HFF-Myc (cell line): ENCODE measurements around the gene FOXJ1.

Experiments used
- DNase-seq: peaks from one replicate; pipeline ENCODE4 v3.0.0-alpha.2; 2011; ENCODE audit warnings: low read depth; ENCODE audit errors: extremely low read depth
- H3K4me3 ChIP-seq: replicated peaks from 2 replicates; pipeline ENCODE4 v1.5.1; 2011; ENCODE audit warnings: low read depth, mild to moderate bottlenecking, control low read depth, low read length
- CTCF ChIP-seq: IDR thresholded peaks from 2 replicates; pipeline ENCODE4 v1.5.1; 2012; ENCODE audit warnings: mild to moderate bottlenecking, low read depth, low read length, control low read depth; ENCODE audit errors: missing control alignments

Gene FOXJ1

GRCh38 chr17:76103274-76104139 is 37.5 kb downstream of the FOXJ1 start, which contains the start of gene EXOC7:
Gene EXOC7 (minus strand): TSS chr17:76103787. CDS start chr17:76103692, 95 bp downstream.
- no peak for TF ChIP-seq CTCF
- peak; percentile 64 for DNase-seq
- H3K4me3 ChIP-seq: peak within 1 kb of the TSS; percentile 81

- no peak for DNase-seq
- peak overlapping the region; percentile 81 for H3K4me3 ChIP-seq
- TF ChIP-seq CTCF: no peak
Measured at GRCh38 chr17:76102944-76103273, 38.1 kb downstream of the FOXJ1 start.

GRCh38 chr17:76097716-76098295 is 43.2 kb downstream of the FOXJ1 start:
- H3K4me3 ChIP-seq: no peak overlapping the region
- TF ChIP-seq CTCF: no peak
- DNase-seq: no peak

GRCh38 chr17:76095943-76096342 is 45.1 kb downstream of the FOXJ1 start:
- no peak for TF ChIP-seq CTCF
- no peak for DNase-seq
- H3K4me3 ChIP-seq: no peak overlapping the region

GRCh38 chr17:76094046-76094445 is 47.0 kb downstream of the FOXJ1 start:
- DNase-seq: no peak
- no peak overlapping the region for H3K4me3 ChIP-seq
- TF ChIP-seq CTCF: no peak

GRCh38 chr17:76092526-76093413 is 48.3 kb downstream of the FOXJ1 start:
- no peak for TF ChIP-seq CTCF
- H3K4me3 ChIP-seq: no peak overlapping the region
- DNase-seq: no peak
